ENCODE data around the gene LAX1.

Gene LAX1

GRCh38 chr1:203813581-203814341, 48.8 kb downstream of the LAX1 start:
- DNase-seq (ENCODE audit: low read depth in 2 of 2), result no peak

- no peak for DNase-seq (ENCODE audit: low read depth in 2 of 2)
These were observed 53.4 kb downstream of the LAX1 start for GRCh38 chr1:203818399-203818798.

GRCh38 chr1:203823306-203823705, 58.3 kb downstream of the LAX1 start:
- peak; percentile 4 to 26 for DNase-seq (ENCODE audit: low read depth in 2 of 2)

Measured in fibroblast of skin of left quadriceps (primary cell).